Suprapubic skin (tissue), 4 donors: ENCODE results near the gene NFX1. TPM values are rescaled to one million over a fixed set of nuclear protein-coding genes. Genes with fewer than 3 reads are reported as not detected.

Experiments used
- DNase-seq, 2 donors: peaks; one replicate each; pipeline ENCODE4 v3.0.0-alpha.2; 2019; ENCODE audit warnings: low spot score in 2 of 2
- H3K27ac ChIP-seq: fragments of 200-600 bp; sonication (generic); one replicate; pipeline ENCODE4 v1.5.1; 2019
- H3K27me3 ChIP-seq: fragments of 200-600 bp; sonication (generic); one replicate; pipeline ENCODE4 v1.5.1; 2019
- H3K36me3 ChIP-seq: fragments of 200-600 bp; sonication (generic); one replicate; pipeline ENCODE4 v1.5.1; 2019
- H3K4me1 ChIP-seq: fragments of 200-600 bp; sonication (generic); one replicate; pipeline ENCODE4 v1.5.1; 2019
- H3K4me3 ChIP-seq: fragments of 200-600 bp; sonication (generic); one replicate; pipeline ENCODE4 v1.5.1; 2019; ENCODE audit warnings: mild to moderate bottlenecking
- H3K9me3 ChIP-seq: fragments of 200-600 bp; sonication (generic); one replicate; pipeline ENCODE4 v1.5.1; 2019
- CTCF ChIP-seq, 2 donors: fragments of 200-600 bp in 1 of 2; fragments of 450-650 bp in 1 of 2; sonication (generic) in 1 of 2; IDR thresholded peaks; one replicate each; pipeline ENCODE4 v1.5.1; 2016 to 2019; ENCODE audit warnings: antibody characterized with exemption in 2 of 2, mild to moderate bottlenecking in 1 of 2, moderate library complexity in 1 of 2
- EP300 ChIP-seq: sonication (generic); formaldehyde crosslinking; IDR thresholded peaks from one replicate; pipeline ENCODE4 v1.6.1; 2017; ENCODE audit warnings: antibody characterized with exemption
- POLR2A ChIP-seq, 2 donors: fragments of 450-650 bp; IDR thresholded peaks; one replicate each; pipeline ENCODE4 v1.6.1; 2017; ENCODE audit warnings: antibody characterized with exemption in 2 of 2, mild to moderate bottlenecking in 2 of 2, moderate library complexity in 2 of 2
- POLR2AphosphoS5 ChIP-seq, 3 donors: sonication (generic); formaldehyde crosslinking; IDR thresholded peaks; one replicate each; pipeline ENCODE4 v1.6.1; 2017; ENCODE audit warnings: antibody characterized with exemption in 3 of 3
- WGBS: methylation state at CpG from one replicate; pipeline ENCODE4 v1.1.5; 2018; 5-methylcytosine and 5-hydroxymethylcytosine counted together
- total RNA-seq, 4 donors: library from RNA; depleted of rRNA; stranded (reverse); fragments of >200 nt; gene quantifications; one replicate each; pipeline ENCODE4 v1.1.0, GENCODE V29; 2016

Gene NFX1
- total RNA-seq, 4 donors from 2014 or later: 42.0 to 91.4 (median 46.0) TPM

GRCh38 chr9:33403941-33404787 is 113.8 kb downstream of the NFX1 start:
- Histone ChIP-seq H3K4me3 (no peak overlapping the region), H3K27ac (no peak overlapping the region), H3K36me3 (no peaks in the 10 kb centered on the region), H3K27me3 (no peaks in the 10 kb centered on the region), H3K9me3 (no peaks in the 10 kb centered on the region), H3K4me1 (peaks cover 27% of the 10 kb centered on the region)
- TF ChIP-seq CTCF (IDR thresholded peaks at IDR 0.05) (no peak), POLR2AphosphoS5 (IDR thresholded peaks at IDR 0.05) (no peak), POLR2A (IDR thresholded peaks at IDR 0.05) (no peak), EP300 (no peak)
- no peak for DNase-seq
- WGBS: 71% methylated on average over 17 of the region's 17 CpGs

DNA sequence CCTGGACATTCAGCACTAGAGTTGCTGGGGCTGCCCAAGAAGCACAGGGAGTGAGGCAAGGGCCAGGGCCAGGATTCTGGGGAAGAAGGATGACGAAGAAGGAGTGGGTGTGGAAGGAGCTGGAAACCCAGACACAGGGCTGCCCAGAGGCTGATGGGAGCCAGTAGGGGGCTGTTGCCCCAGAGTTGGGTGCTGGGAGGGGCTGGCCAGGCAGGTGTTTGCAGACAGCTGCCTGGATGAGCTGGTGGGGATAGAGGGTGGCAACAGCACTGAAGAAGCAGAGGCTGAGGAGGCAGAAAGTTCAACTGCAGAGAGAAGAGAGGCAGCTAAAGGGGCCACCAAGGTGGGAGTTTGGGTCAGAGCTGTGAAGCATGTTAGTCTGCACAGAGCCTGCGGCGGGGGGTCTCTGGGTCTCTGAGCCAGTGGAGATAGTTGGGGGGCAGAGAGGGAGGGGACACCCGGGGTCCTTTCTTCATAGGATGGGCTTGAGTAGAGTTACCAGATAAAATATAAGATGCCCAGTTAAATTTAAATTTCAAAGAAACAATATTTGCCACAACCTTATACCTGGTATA is 114.6 kb downstream of the NFX1 start:
- Histone ChIP-seq H3K27ac (no peak overlapping the region), H3K9me3 (no peaks in the 10 kb centered on the region), H3K36me3 (no peaks in the 10 kb centered on the region), H3K4me1 (peaks cover 27% of the 10 kb centered on the region), H3K27me3 (no peaks in the 10 kb centered on the region), H3K4me3 (no peak overlapping the region)
- 77% methylated on average over 4 of the region's 4 CpGs for WGBS
- DNase-seq: no peak
- no peak for TF ChIP-seq CTCF (IDR thresholded peaks at IDR 0.05)

DNA sequence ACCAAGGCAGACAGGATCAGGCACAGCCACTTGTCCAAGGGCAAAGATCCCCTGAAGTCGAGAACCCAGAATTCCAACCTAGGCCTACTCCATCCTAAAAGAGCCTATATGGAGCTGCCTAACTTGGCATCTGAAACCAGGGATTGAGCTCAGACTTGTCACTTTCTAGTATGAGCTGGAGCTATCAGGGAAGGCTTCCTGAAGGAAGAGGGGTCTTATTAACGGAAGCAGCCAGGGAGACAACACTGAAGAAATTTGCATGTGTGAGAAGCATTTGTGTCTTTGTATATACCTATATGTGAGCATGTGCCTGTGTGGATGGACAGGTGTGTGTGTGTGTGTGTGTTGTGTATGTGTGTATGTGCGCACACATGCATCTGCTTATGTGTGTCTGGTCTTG is 116.7 kb downstream of the NFX1 start:
- no peak for DNase-seq
- no peaks in the 10 kb centered on the region for H3K9me3 ChIP-seq
- H3K27ac ChIP-seq: no peak overlapping the region
- no peaks in the 10 kb centered on the region for H3K36me3 ChIP-seq
- H3K27me3 ChIP-seq: no peaks in the 10 kb centered on the region
- WGBS: 68% methylated on average over 3 of the region's 3 CpGs
- peaks cover 27% of the 10 kb centered on the region for H3K4me1 ChIP-seq
- TF ChIP-seq EP300 (no peak), POLR2A (IDR thresholded peaks at IDR 0.05) (no peak)
- no peak overlapping the region for H3K4me3 ChIP-seq

- 52% methylated on average over 5 of the region's 5 CpGs for WGBS
- H3K27ac ChIP-seq: no peak overlapping the region
- H3K36me3 ChIP-seq: no peaks in the 10 kb centered on the region
- no peak for DNase-seq
- H3K4me1 ChIP-seq: peaks cover 25% of the 10 kb centered on the region
- TF ChIP-seq EP300 (no peak), POLR2AphosphoS5 (IDR thresholded peaks at IDR 0.05) (no peak), POLR2A (IDR thresholded peaks at IDR 0.05) (no peak)
- H3K4me3 ChIP-seq: no peak overlapping the region
- no peaks in the 10 kb centered on the region for H3K9me3 ChIP-seq
- no peaks in the 10 kb centered on the region for H3K27me3 ChIP-seq
These were observed 117.8 kb downstream of the NFX1 start for GRCh38 chr9:33408087-33408486.

DNA sequence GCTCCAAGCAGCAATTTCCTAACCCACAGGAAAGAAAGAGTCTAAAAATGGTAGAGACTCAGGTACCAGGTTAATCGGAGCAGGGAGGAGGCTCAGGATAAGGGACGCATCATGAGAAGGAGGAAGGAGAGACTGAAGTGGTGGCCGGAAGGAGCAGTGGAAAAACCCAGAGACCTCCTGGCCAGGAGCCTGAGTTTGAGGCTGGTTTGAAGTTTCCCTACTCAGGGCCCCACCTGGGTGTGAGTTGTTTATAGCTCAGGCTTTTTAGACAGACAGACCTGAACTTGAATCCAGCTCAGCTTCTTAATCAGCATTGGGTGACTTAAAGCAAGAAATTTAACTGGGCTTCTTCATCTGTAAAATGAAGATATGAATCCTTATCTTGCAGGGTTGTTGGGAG is 124.0 kb downstream of the NFX1 start:
- Histone ChIP-seq H3K9me3 (no peaks in the 10 kb centered on the region), H3K36me3 (no peaks in the 10 kb centered on the region), H3K27me3 (no peaks in the 10 kb centered on the region), H3K4me3 (no peak overlapping the region), H3K4me1 (peaks cover 46% of the 10 kb centered on the region), H3K27ac (peak overlapping the region; percentile 86)
- TF ChIP-seq POLR2A (IDR thresholded peaks at IDR 0.05) (no peak), EP300 (no peak), CTCF (IDR thresholded peaks at IDR 0.05) (no peak), POLR2AphosphoS5 (IDR thresholded peaks at IDR 0.05) (no peak)
- 32% methylated on average over 3 of the region's 3 CpGs for WGBS
- no peak for DNase-seq

DNA sequence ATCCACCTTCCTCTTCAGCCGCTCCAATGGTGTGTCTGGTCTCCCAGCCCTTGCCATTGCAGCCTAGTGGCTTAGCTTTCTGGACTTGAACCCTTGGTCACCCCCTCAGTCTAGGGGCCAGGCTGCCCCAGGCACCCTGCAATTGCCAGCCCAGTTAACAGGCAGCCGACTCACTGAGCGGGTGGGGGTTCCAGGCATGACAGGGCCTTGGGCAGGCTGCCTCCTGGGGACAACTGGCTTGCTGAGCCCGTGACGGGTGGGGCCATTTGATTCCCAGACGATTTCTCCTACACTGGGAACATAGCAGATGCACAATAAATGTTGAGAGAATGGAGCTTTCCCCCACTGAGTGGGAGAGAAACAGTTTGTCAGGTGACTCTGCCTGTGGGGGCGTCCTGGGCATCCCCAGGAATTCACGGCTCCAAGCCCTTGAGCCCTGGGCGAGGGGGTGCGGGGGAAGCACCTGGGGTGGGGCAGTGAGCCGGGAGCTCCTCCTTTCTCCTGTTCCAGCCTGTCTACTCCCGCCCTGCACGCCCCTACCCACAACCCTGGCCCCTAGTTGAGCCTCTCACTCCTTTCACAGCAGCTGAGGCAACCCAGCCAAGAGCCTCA is 124.7 kb downstream of the NFX1 start:
- TF ChIP-seq CTCF (IDR thresholded peaks at IDR 0.05) (no peak), EP300 (no peak), POLR2AphosphoS5 (IDR thresholded peaks at IDR 0.05) (no peak)
- Histone ChIP-seq H3K27me3 (no peaks in the 10 kb centered on the region), H3K4me1 (peaks cover 48% of the 10 kb centered on the region), H3K27ac (peak overlapping the region; percentile 86), H3K36me3 (no peaks in the 10 kb centered on the region), H3K9me3 (no peaks in the 10 kb centered on the region), H3K4me3 (no peak overlapping the region)
- WGBS: 24% methylated on average over 9 of the region's 13 CpGs
- no peak for DNase-seq
